Measurements from ENCODE around the gene ELMO3. TPM values are rescaled to one million over a fixed set of nuclear protein-coding genes. Genes with fewer than 3 reads are reported as not detected.

The ELMO3 gene
- total RNA-seq, 1 donor: 0.36 TPM

DNA sequence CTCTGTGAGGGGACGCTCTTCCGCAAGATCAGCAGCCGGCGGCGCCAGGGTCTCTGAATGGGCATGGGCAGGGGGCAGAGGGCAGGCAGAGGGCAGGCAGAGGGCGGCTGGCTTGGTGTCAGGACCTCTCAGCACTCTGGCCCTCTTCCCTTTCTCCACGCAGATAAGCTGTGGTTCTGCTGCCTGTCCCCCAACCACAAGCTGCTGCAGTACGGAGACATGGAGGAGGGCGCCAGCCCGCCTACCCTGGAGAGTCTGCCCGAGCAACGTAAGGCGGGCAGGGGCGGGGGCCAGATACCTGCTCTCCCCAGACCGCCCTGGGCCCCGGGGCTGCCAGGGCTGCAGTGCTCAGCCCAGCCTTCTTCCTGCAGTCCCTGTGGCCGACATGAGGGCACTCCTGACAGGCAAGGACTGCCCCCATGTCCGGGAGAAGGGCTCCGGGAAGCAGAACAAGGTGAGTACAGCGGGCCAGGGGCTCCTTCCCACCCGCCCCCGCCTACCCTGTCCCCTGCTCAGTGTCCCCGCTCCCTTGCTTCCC is 4.1 kb downstream of the ELMO3 start:
- TF ChIP-seq, protein P1, sequence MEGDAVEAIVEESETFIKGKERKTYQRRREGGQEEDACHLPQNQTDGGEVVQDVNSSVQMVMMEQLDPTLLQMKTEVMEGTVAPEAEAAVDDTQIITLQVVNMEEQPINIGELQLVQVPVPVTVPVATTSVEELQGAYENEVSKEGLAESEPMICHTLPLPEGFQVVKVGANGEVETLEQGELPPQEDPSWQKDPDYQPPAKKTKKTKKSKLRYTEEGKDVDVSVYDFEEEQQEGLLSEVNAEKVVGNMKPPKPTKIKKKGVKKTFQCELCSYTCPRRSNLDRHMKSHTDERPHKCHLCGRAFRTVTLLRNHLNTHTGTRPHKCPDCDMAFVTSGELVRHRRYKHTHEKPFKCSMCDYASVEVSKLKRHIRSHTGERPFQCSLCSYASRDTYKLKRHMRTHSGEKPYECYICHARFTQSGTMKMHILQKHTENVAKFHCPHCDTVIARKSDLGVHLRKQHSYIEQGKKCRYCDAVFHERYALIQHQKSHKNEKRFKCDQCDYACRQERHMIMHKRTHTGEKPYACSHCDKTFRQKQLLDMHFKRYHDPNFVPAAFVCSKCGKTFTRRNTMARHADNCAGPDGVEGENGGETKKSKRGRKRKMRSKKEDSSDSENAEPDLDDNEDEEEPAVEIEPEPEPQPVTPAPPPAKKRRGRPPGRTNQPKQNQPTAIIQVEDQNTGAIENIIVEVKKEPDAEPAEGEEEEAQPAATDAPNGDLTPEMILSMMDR (IDR thresholded peaks at IDR 0.05; ENCODE audit: extremely low read depth, low read depth, low read length): no peak
- H3K4me2 ChIP-seq (ENCODE audit: insufficient read depth, low read length): no peak overlapping the region
- H3K9me3 ChIP-seq (ENCODE audit: low read depth, low read length): no peaks in the 10 kb centered on the region
- H2AFZ ChIP-seq (ENCODE audit: low read length): no peak overlapping the region
- H3K4me1 ChIP-seq (ENCODE audit: insufficient read depth, low read length): no peaks in the 10 kb centered on the region
- H3K27ac ChIP-seq (ENCODE audit: low read depth, low read length): no peak overlapping the region
- DNase-seq (ENCODE audit: insufficient read length, low spot score, missing footprints): peak; percentile 83
- peaks cover 8% of the 10 kb centered on the region for H4K20me1 ChIP-seq (ENCODE audit: insufficient read depth, low read length)
- no peaks in the 10 kb centered on the region for H3K27me3 ChIP-seq (ENCODE audit: insufficient read depth, low read length)
- no peaks in the 10 kb centered on the region for H3K79me2 ChIP-seq (ENCODE audit: insufficient read depth, low read length)
- peaks cover 7% of the 10 kb centered on the region for H3K36me3 ChIP-seq (ENCODE audit: insufficient read depth, low read length)
- H3K4me3 ChIP-seq (ENCODE audit: insufficient read depth, low read length): no peak overlapping the region

DNA sequence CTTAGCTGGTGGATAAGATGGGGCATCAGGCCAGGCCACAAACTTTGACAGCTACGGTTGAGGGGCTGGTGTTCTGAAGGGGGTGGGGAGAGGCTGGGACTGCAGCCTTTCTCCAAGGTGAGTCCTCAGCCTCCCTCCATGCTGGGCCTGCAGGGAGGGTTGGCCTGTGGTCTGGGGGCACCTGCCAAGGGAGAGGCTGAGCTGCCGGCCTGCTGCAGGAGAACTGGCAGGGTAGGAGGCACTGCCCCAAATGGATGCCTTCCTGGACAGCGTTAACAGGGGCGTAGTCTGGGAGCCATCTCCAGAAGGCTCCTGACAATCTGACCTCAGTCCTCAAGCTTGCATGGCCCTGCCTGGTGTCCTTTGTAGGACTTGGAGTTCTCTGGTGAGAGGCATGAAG is 5.1 kb downstream of the ELMO3 start:
- TF ChIP-seq, protein P1 (IDR thresholded peaks at IDR 0.05; ENCODE audit: extremely low read depth, low read depth, low read length): no peak
- H3K36me3 ChIP-seq (ENCODE audit: insufficient read depth, low read length): peaks cover 5% of the 10 kb centered on the region
- no peaks in the 10 kb centered on the region for H4K20me1 ChIP-seq (ENCODE audit: insufficient read depth, low read length)
- no peaks in the 10 kb centered on the region for H3K9me3 ChIP-seq (ENCODE audit: low read depth, low read length)
- H2AFZ ChIP-seq (ENCODE audit: low read length): no peak overlapping the region
- no peaks in the 10 kb centered on the region for H3K4me1 ChIP-seq (ENCODE audit: insufficient read depth, low read length)
- H3K4me3 ChIP-seq (ENCODE audit: insufficient read depth, low read length): no peak overlapping the region
- no peak for DNase-seq (ENCODE audit: insufficient read length, low spot score, missing footprints)
- no peaks in the 10 kb centered on the region for H3K27me3 ChIP-seq (ENCODE audit: insufficient read depth, low read length)
- no peak overlapping the region for H3K4me2 ChIP-seq (ENCODE audit: insufficient read depth, low read length)
- no peak overlapping the region for H3K27ac ChIP-seq (ENCODE audit: low read depth, low read length)
- no peaks in the 10 kb centered on the region for H3K79me2 ChIP-seq (ENCODE audit: insufficient read depth, low read length)

DNA sequence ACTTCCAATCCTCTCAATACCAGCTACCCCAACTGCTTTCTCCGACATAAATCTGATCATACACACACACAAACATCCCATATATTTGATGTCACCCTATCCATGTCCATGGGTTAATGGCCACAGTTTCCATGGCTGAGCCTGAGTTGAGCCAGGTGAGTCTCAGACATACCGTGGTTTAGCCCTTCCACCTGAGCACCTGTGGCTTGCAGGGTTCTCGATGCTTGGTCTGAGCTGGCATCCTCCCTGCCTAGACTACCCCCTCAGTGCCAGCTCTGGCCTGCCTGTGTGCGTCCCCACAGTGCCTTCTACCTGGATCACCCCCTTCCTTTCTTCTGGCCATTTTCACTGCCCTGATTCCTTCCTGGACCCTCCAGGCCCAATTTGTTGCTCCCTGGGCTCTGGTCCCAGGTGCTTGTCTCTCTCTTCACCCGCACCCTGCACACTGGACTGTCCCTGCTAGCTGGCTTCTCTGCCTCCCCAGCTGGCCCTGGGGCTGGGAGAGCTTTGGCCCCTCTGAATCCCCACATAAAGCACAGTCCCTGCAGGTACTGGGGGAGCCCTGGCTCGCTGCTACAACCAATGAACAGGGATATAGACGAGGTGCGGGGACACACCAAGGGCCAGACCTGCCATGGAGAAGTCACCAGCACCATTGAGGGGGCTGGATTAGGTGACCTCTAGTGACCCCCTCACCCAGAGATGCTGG is 7.4 kb downstream of the ELMO3 start:
- H3K9me3 ChIP-seq (ENCODE audit: low read depth, low read length): no peaks in the 10 kb centered on the region
- H4K20me1 ChIP-seq (ENCODE audit: insufficient read depth, low read length): no peaks in the 10 kb centered on the region
- no peaks in the 10 kb centered on the region for H3K4me1 ChIP-seq (ENCODE audit: insufficient read depth, low read length)
- H3K36me3 ChIP-seq (ENCODE audit: insufficient read depth, low read length): peaks cover 5% of the 10 kb centered on the region
- no peak overlapping the region for H2AFZ ChIP-seq (ENCODE audit: low read length)
- TF ChIP-seq, protein P1 (IDR thresholded peaks at IDR 0.05; ENCODE audit: extremely low read depth, low read depth, low read length): no peak
- H3K4me2 ChIP-seq (ENCODE audit: insufficient read depth, low read length): no peak overlapping the region
- no peaks in the 10 kb centered on the region for H3K79me2 ChIP-seq (ENCODE audit: insufficient read depth, low read length)
- H3K27me3 ChIP-seq (ENCODE audit: insufficient read depth, low read length): no peaks in the 10 kb centered on the region
- no peak for DNase-seq (ENCODE audit: insufficient read length, low spot score, missing footprints)
- H3K4me3 ChIP-seq (ENCODE audit: insufficient read depth, low read length): no peak overlapping the region
- no peak overlapping the region for H3K27ac ChIP-seq (ENCODE audit: low read depth, low read length)

DNA sequence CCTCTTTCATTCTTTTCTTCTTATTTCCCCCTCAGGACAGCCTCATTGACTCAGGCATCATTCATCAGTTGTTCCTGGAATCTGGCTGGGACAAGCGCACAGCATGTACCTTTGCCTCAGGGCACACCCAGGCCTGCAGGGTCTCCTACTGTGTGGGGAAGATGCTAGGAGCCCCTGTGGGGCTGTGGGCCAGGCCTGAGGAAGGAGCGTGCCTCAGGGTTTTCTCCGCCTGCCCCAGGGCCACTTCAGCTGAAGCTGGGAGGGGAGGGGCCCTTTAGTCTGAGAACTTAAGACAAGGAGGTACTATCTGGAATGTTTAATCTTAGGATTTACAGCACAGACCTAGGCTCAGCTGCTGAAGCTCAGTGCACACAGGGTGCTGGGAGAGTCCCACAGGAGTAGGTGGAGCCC is 7.9 kb downstream of the ELMO3 start:
- Histone ChIP-seq H3K4me1 (ENCODE audit: insufficient read depth, low read length) (no peaks in the 10 kb centered on the region), H4K20me1 (ENCODE audit: insufficient read depth, low read length) (no peaks in the 10 kb centered on the region), H3K9me3 (ENCODE audit: low read depth, low read length) (no peaks in the 10 kb centered on the region), H3K79me2 (ENCODE audit: insufficient read depth, low read length) (no peaks in the 10 kb centered on the region), H3K27me3 (ENCODE audit: insufficient read depth, low read length) (no peaks in the 10 kb centered on the region), H3K27ac (ENCODE audit: low read depth, low read length) (no peak overlapping the region), H3K4me2 (ENCODE audit: insufficient read depth, low read length) (no peak overlapping the region), H3K4me3 (ENCODE audit: insufficient read depth, low read length) (no peak overlapping the region), H2AFZ (ENCODE audit: low read length) (no peak overlapping the region), H3K36me3 (ENCODE audit: insufficient read depth, low read length) (peaks cover 5% of the 10 kb centered on the region)
- DNase-seq (ENCODE audit: insufficient read length, low spot score, missing footprints): no peak
- TF ChIP-seq, protein P1 (IDR thresholded peaks at IDR 0.05; ENCODE audit: extremely low read depth, low read depth, low read length): no peak
